Caco-2 (cell line): ENCODE measurements around the gene LHFPL3. TPM values are rescaled to one million over a fixed set of nuclear protein-coding genes. Genes with fewer than 3 reads are reported as not detected.

Experiments
- BruUV-seq: library from RNA; stranded (reverse); fragments of 400-500 nt; replicated peaks from 2 replicates; lab custom pipeline; 2021; lab: Mats Ljungman, UMichigan
- CTCF ChIA-PET: fragments of 300-600 bp; sonication (Branson Sonifier 250); formaldehyde crosslinking; loops from one replicate; lab custom pipeline; 2022; ENCODE audit warnings: antibody characterized with exemption; lab: Charles Lee
- POLR2A ChIA-PET: fragments of 300-600 bp; sonication (Branson Sonifier 250); formaldehyde crosslinking; loops from one replicate; lab custom pipeline; 2022; ENCODE audit warnings: antibody characterized with exemption; lab: Charles Lee
- DNase-seq, 2 experiments: peaks; one replicate each; pipeline versions ENCODE4 v3.0.0 to v3.0.0-alpha.2; 2020 to 2022
- H3K27me3 ChIP-seq: replicated peaks from 2 replicates; pipeline ENCODE4 v1.6.0; 2011; ENCODE audit warnings: low read length; ENCODE audit not compliant: control insufficient read depth, insufficient read depth
- H3K36me3 ChIP-seq: 2 replicates; pipeline ENCODE4 v1.5.1; 2011; ENCODE audit warnings: low read length; ENCODE audit not compliant: control insufficient read depth, insufficient read depth
- H3K4me1 ChIP-seq: fragments of 250-450 bp; sonication (Bioruptor Pico); 2 replicates; pipeline ENCODE4 v1.5.1; 2020; ENCODE audit warnings: mild to moderate bottlenecking
- H3K4me3 ChIP-seq: 2 replicates; pipeline ENCODE4 v1.5.1; 2011; ENCODE audit warnings: low read depth, mild to moderate bottlenecking, control low read depth, low read length
- H3K9me3 ChIP-seq: fragments of 250-450 bp; sonication (Bioruptor Pico); 2 replicates; pipeline ENCODE4 v1.5.1; 2020; ENCODE audit warnings: mild to moderate bottlenecking, moderate library complexity
- H3K27ac Mint-ChIP-seq: one replicate; pipeline ENCODE4 v1.8.0; 2022; ENCODE audit warnings: mixed read lengths; ENCODE audit not compliant: unreplicated experiment
- H3K27me3 Mint-ChIP-seq: one replicate; pipeline ENCODE4 v1.8.0; 2022; ENCODE audit warnings: mixed read lengths; ENCODE audit not compliant: insufficient read depth, unreplicated experiment
- H3K36me3 Mint-ChIP-seq: one replicate; pipeline ENCODE4 v1.8.0; 2022; ENCODE audit warnings: mild to moderate bottlenecking, mixed read lengths; ENCODE audit not compliant: insufficient read depth, unreplicated experiment
- H3K4me1 Mint-ChIP-seq: one replicate; pipeline ENCODE4 v1.8.0; 2022; ENCODE audit warnings: low read depth, mixed read lengths; ENCODE audit not compliant: unreplicated experiment
- H3K4me3 Mint-ChIP-seq: one replicate; pipeline ENCODE4 v1.8.0; 2022; ENCODE audit warnings: mild to moderate bottlenecking, moderate library complexity, mixed read lengths; ENCODE audit not compliant: unreplicated experiment
- H3K9me3 Mint-ChIP-seq: one replicate; pipeline ENCODE4 v1.8.0; 2022; ENCODE audit warnings: mixed read lengths; ENCODE audit not compliant: unreplicated experiment
- intact Hi-C: fragments of 100-400 bp; cut with micrococcal nuclease; formaldehyde crosslinking; loops from one replicate; pipeline ENCODE4 v1.10.0; 2022; ENCODE audit not compliant: unreplicated experiment
- total RNA-seq: library from RNA; stranded (reverse); gene quantifications from 2 replicates; pipeline ENCODE4 v1.2.3, GENCODE V29; 2022
- TF ChIP-seq, protein P1 (sequence below), 2 experiments: fragments of 200-600 bp in 1 of 2; IDR thresholded peaks; 1 replicate in 1 of 2; 2 replicates in 1 of 2; pipeline versions ENCODE4 v1.5.1 to v1.8.0; 2011 to 2022; ENCODE audit warnings: antibody characterized with exemption in 1 of 2, control low read depth in 1 of 2, inconsistent platforms in 1 of 2, low read depth in 1 of 2, low read length in 1 of 2, mild to moderate bottlenecking in 1 of 2, moderate library complexity in 1 of 2; ENCODE audit not compliant: insufficient read depth in 1 of 2, severe bottlenecking in 1 of 2, unreplicated experiment in 1 of 2

Gene LHFPL3
- total RNA-seq, 1 experiment from 2014 or later, result not detected

DNA sequence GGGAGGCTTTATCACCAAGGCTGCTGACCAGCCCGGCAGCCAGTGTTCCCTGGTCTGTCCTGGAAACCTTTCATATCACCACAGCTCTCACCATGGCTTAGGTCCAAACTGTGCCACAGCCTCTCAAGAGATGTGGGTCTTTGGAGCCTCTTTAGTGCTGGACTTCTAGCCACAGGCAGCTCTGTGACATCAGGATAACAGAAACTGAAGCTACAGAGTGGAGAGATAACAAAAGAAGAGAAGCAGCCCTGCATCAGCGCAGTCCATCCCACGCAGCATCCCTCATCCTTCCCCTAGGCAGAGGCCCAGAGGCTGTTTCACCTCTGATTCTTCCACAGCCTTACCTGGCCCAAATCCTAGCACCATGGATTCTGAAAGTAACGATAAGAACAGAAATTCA is 497.7 kb downstream of the LHFPL3 start:
- no peaks in the 10 kb centered on the region for H3K27me3 Mint-ChIP-seq
- no peak overlapping the region for H3K4me3 ChIP-seq
- intact Hi-C loops, result no loop called here
- no peaks in the 10 kb centered on the region for H3K9me3 ChIP-seq
- ChIA-PET POLR2A (no interaction called here), CTCF (interaction anchor here (0.7 kb wide), 1 partner anchor 29 kb away, joined by 3 read pairs; no protein-coding TSS in a partner anchor)
- DNase-seq, result no peak
- no peak overlapping the region for H3K4me3 Mint-ChIP-seq
- H3K27me3 ChIP-seq, result no peaks in the 10 kb centered on the region
- no peaks in the 10 kb centered on the region for H3K36me3 Mint-ChIP-seq
- H3K27ac Mint-ChIP-seq, result no peak overlapping the region
- no TSS peak for BruUV-seq
- TF ChIP-seq, protein P1, sequence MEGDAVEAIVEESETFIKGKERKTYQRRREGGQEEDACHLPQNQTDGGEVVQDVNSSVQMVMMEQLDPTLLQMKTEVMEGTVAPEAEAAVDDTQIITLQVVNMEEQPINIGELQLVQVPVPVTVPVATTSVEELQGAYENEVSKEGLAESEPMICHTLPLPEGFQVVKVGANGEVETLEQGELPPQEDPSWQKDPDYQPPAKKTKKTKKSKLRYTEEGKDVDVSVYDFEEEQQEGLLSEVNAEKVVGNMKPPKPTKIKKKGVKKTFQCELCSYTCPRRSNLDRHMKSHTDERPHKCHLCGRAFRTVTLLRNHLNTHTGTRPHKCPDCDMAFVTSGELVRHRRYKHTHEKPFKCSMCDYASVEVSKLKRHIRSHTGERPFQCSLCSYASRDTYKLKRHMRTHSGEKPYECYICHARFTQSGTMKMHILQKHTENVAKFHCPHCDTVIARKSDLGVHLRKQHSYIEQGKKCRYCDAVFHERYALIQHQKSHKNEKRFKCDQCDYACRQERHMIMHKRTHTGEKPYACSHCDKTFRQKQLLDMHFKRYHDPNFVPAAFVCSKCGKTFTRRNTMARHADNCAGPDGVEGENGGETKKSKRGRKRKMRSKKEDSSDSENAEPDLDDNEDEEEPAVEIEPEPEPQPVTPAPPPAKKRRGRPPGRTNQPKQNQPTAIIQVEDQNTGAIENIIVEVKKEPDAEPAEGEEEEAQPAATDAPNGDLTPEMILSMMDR (IDR thresholded peaks at IDR 0.05; ENCODE audit: insufficient read depth in 1 of 2, low read depth in 1 of 2, low read length in 1 of 2, severe bottlenecking in 1 of 2, unreplicated experiment in 1 of 2), result no peak
- no peaks in the 10 kb centered on the region for H3K36me3 ChIP-seq
- no peaks in the 10 kb centered on the region for H3K9me3 Mint-ChIP-seq
- H3K4me1 ChIP-seq, result no peaks in the 10 kb centered on the region
- H3K4me1 Mint-ChIP-seq, result no peaks in the 10 kb centered on the region

DNA sequence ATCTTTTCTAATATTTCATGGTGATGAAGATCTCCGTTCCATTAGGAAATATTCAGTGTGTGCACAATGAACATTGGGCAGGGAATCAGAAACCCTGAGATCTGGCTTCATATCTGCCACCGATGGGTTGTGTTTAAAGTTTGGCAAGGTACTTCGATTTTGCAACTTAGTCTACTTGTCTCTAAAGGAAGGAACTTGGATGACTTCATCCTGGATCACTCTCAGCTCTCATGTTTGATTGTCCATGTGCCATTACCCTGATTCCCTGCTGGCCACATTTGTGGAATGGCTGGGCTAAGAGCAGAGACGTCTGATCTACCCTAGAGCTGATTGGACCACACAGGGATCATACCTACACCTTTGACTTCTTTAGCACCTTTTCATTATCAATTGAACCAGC is 508.6 kb downstream of the LHFPL3 start:
- no TSS peak for BruUV-seq
- H3K27me3 Mint-ChIP-seq, result peaks cover 5% of the 10 kb centered on the region
- DNase-seq, result no peak
- H3K27ac Mint-ChIP-seq, result no peak overlapping the region
- ChIA-PET CTCF (no interaction called here), POLR2A (no interaction called here)
- Histone ChIP-seq H3K27me3 (no peaks in the 10 kb centered on the region; the same call in 1 of the 2 replicates), H3K9me3 (no peaks in the 10 kb centered on the region), H3K4me3 (no peak overlapping the region), H3K36me3 (no peaks in the 10 kb centered on the region), H3K4me1 (no peaks in the 10 kb centered on the region)
- intact Hi-C loops, result no loop called here
- no peak overlapping the region for H3K4me3 Mint-ChIP-seq
- TF ChIP-seq, protein P1 (IDR thresholded peaks at IDR 0.05; ENCODE audit: insufficient read depth in 1 of 2, low read depth in 1 of 2, low read length in 1 of 2, severe bottlenecking in 1 of 2, unreplicated experiment in 1 of 2), result no peak
- no peaks in the 10 kb centered on the region for H3K9me3 Mint-ChIP-seq
- H3K4me1 Mint-ChIP-seq, result no peaks in the 10 kb centered on the region
- no peaks in the 10 kb centered on the region for H3K36me3 Mint-ChIP-seq

DNA sequence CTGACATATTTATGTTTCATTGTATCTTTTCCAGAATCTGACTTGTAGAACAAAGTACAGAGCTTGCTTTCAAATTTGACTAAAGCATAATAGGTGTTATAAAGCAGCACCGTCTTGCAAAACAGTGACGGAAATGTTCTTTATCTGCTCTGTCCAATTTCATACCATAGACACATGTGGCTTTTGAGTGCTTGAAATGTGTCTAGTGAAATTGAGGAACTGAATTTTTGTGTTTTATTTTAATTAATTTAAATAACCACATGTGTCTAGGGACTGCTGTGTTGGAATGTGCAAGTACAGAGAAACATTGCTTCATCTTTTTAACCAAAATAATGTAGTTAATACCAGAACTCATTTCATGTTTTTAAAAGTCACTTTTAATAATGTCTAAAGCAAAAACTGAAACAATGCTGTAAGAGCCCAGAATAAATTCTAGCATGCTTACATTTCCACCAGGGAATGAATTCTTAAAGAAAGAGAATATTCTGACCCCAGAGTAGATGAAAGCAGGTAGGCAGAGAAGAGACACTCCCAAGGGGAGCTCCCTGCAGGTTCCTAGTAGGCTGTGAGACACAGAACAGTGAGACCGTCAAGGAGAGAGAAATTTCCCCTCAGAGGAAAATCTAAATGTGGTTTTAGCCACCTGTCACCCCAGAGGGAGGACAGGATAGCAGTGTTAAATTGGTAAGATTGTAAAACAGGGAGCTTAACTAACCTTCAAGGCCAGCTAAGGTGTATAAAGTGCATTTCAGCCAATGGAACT is 510.3 kb downstream of the LHFPL3 start:
- intact Hi-C loops, result no loop called here
- POLR2A ChIA-PET, result no interaction called here
- H3K36me3 ChIP-seq, result no peaks in the 10 kb centered on the region
- no peaks in the 10 kb centered on the region for H3K9me3 ChIP-seq
- H3K4me1 ChIP-seq, result no peaks in the 10 kb centered on the region
- Mint-ChIP-seq H3K36me3 (no peaks in the 10 kb centered on the region), H3K9me3 (no peaks in the 10 kb centered on the region), H3K27ac (no peak overlapping the region), H3K4me3 (no peak overlapping the region), H3K27me3 (peaks cover 13% of the 10 kb centered on the region), H3K4me1 (no peaks in the 10 kb centered on the region)
- DNase-seq, result no peak
- no TSS peak for BruUV-seq
- no peaks in the 10 kb centered on the region; the same call in 1 of the 2 replicates for H3K27me3 ChIP-seq
- CTCF ChIA-PET, result no interaction called here
- TF ChIP-seq, protein P1 (IDR thresholded peaks at IDR 0.05; ENCODE audit: insufficient read depth in 1 of 2, low read depth in 1 of 2, low read length in 1 of 2, severe bottlenecking in 1 of 2, unreplicated experiment in 1 of 2), result no peak
- no peak overlapping the region for H3K4me3 ChIP-seq
